Astrocyte (in vitro differentiated cells and primary cell): ENCODE data around the gene PBOV1.

Experiments used
- CTCF ChIP-seq: IDR thresholded peaks from 2 replicates; pipeline ENCODE4 v1.5.1; 2011; ENCODE audit warnings: low read depth, mild to moderate bottlenecking, inconsistent platforms, low read length, moderate library complexity; ENCODE audit not compliant: insufficient read depth
- EZH2 ChIP-seq: IDR thresholded peaks from 2 replicates; pipeline ENCODE4 v1.6.1; 2012; ENCODE audit warnings: mild to moderate bottlenecking, low read length, inconsistent platforms; ENCODE audit not compliant: insufficient read depth

GRCh38 chr6:138242987-138243592, 24.8 kb upstream of the PBOV1 start:
- TF ChIP-seq CTCF: no peak
- TF ChIP-seq EZH2: no peak
